ENCODE measurements around the gene KAT7.

KAT7 gene

GRCh38 chr17:49760932-49761558 is 27.4 kb upstream of the KAT7 start:
- DNase-seq: no peak

GRCh38 chr17:49762151-49762941 is 26.1 kb upstream of the KAT7 start:
- DNase-seq: no peak

GRCh38 chr17:49763735-49764558 is 24.5 kb upstream of the KAT7 start, which contains the start of gene FAM117A:
TSS of gene FAM117A (minus strand) at chr17:49764131. CDS start at chr17:49764087, 44 bp downstream.
- peak; percentile 62 to 100 (median 95) for DNase-seq

GRCh38 chr17:49764559-49765180 is 23.8 kb upstream of the KAT7 start:
- DNase-seq: no peak

- no peak for DNase-seq
Observed at GRCh38 chr17:49766918-49767530, 21.5 kb upstream of the KAT7 start.

GRCh38 chr17:49775546-49776260 is 12.8 kb upstream of the KAT7 start:
- DNase-seq: no peak

GRCh38 chr17:49776551-49777300 is 11.8 kb upstream of the KAT7 start:
- peak in 6 of 14 donors; percentile 5 to 51 (median 20) for DNase-seq

GRCh38 chr17:49777563-49777962 is 10.9 kb upstream of the KAT7 start:
- peak in 1 of 14 donors; percentile 18 for DNase-seq

- DNase-seq: no peak
Observed at GRCh38 chr17:49779156-49779738, 9.2 kb upstream of the KAT7 start.

GRCh38 chr17:49779739-49780231 is 8.7 kb upstream of the KAT7 start:
- DNase-seq: peak in 3 of 14 donors; percentile 0 to 35 (median 13)

GRCh38 chr17:49783071-49783715 is 5.3 kb upstream of the KAT7 start:
- no peak for DNase-seq

- DNase-seq: no peak
Observed at GRCh38 chr17:49783791-49784190, 4.7 kb upstream of the KAT7 start.

- no peak for DNase-seq
Observed at GRCh38 chr17:49784636-49785035, 3.8 kb upstream of the KAT7 start.

- DNase-seq: peak in 7 of 14 donors; percentile 19 to 67 (median 36)
Observed at GRCh38 chr17:49787884-49788477, 500 bp upstream of the KAT7 start.

- no peak for DNase-seq
Observed at GRCh38 chr17:49789243-49789578, 730 bp downstream of the KAT7 start.

- DNase-seq: no peak
Observed at GRCh38 chr17:49793309-49793708, 4.8 kb downstream of the KAT7 start.

GRCh38 chr17:49795372-49795771 is 6.9 kb downstream of the KAT7 start:
- no peak for DNase-seq

- DNase-seq: no peak
Observed at GRCh38 chr17:49798182-49798581, 9.7 kb downstream of the KAT7 start.

GRCh38 chr17:49798738-49799137 is 10.3 kb downstream of the KAT7 start:
- no peak for DNase-seq
